Adipocyte (in vitro differentiated cells): ENCODE measurements around the gene TMEM11.

Experiments used
- DNase-seq: peaks from one replicate; pipeline ENCODE4 v3.0.0-alpha.2; 2015; ENCODE audit warnings: low read depth
- H3K27me3 ChIP-seq: replicated peaks from 2 replicates; pipeline ENCODE4 v1.7.0; 2013; ENCODE audit warnings: mild to moderate bottlenecking, low read length, moderate library complexity; ENCODE audit not compliant: control insufficient read depth, insufficient read depth
- H3K36me3 ChIP-seq: 2 replicates; pipeline ENCODE4 v1.7.0; 2013; ENCODE audit warnings: low read length, mild to moderate bottlenecking, moderate library complexity; ENCODE audit not compliant: control insufficient read depth, insufficient read depth, severe bottlenecking
- H3K4me1 ChIP-seq: 2 replicates; pipeline ENCODE4 v1.7.0; 2013; ENCODE audit warnings: mild to moderate bottlenecking, low read length, moderate library complexity; ENCODE audit not compliant: control insufficient read depth, insufficient read depth
- H3K4me3 ChIP-seq: 2 replicates; pipeline ENCODE4 v1.7.0; 2013; ENCODE audit warnings: mild to moderate bottlenecking, low read length, moderate library complexity
- H3K9ac ChIP-seq: 2 replicates; pipeline ENCODE4 v1.7.0; 2013; ENCODE audit warnings: mild to moderate bottlenecking, low read length, moderate library complexity
- H3K9me3 ChIP-seq: 2 replicates; pipeline ENCODE4 v1.7.0; 2013; ENCODE audit warnings: mild to moderate bottlenecking, low read length, moderate library complexity; ENCODE audit not compliant: control insufficient read depth

TMEM11 gene

DNA sequence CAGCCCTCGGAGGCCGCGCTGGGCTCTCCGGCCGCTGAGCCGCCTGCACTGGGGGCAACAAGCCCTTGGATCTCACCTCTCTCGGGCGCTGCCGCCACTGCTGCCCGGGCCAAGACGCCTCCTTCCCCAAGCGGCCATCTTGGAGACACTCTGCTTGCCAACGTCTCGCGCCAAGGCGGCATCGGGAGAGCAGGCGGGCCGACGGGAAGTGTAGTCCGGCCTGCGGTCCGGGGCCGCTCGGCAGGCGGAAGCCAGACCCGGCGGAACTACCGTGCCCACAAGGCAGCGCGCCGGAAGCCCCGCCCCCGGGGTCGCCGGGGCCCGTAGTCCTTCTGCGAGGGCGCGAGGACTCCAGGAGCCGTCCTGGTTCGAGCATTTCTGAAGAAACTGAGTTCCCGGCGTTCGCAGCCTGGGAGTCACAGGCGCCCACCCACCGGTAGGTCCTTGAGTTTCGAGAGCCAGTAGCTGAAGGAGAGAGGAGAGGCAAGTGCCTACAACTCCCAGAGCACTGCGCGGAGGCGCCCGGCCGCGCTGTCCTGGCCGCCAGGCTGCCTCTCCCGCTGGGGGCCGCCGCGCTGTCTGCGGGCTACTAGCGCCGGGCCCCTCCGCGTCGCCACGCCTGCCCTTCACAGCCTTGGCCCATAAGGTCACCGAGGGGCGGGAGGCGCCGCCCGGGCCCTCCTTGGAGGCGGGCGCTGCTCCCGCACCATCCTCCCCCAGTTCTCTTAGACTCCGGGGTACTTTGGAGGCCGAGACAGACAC lies at the start of gene TMEM11:
TMEM11 (minus strand) TSS at position 147 of the 762 bp plus-strand sequence; CDS start at position 138, 9 bp downstream.
- no peaks in the 10 kb centered on the region for H3K27me3 ChIP-seq
- H3K4me3 ChIP-seq = peak within 1 kb of the TSS; percentile 92
- peak within 1 kb of the TSS; percentile 99 for H3K9ac ChIP-seq
- DNase-seq = peak; percentile 98
- H3K36me3 ChIP-seq = peaks cover 15% of the 10 kb centered on the region
- H3K4me1 ChIP-seq = peaks cover 50% of the 10 kb centered on the region
- H3K9me3 ChIP-seq = no peaks in the 10 kb centered on the region

DNA sequence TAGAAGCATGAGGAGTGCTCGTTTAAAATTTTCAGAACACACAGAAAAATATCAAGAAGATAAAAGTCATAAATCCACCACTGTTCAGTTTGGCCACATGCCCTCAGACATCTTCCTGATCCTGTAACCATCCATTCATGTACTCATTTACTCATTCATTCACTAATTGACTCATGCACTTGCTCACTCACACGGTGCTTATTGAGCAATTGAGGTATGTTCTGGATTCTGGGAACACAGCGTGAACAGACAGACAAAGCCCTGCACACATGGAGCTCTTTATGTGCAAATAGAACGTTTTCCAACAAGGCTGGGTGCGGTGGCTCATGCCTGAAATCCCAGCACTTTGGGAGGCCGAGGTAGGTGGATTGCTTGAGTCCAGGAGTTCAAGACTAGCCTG lies 49.4 kb upstream of the TMEM11 start:
- H3K9ac ChIP-seq = no peak overlapping the region
- H3K9me3 ChIP-seq = no peaks in the 10 kb centered on the region
- H3K36me3 ChIP-seq = no peaks in the 10 kb centered on the region
- H3K4me3 ChIP-seq = no peak overlapping the region
- H3K4me1 ChIP-seq = peaks cover 9% of the 10 kb centered on the region
- H3K27me3 ChIP-seq = no peaks in the 10 kb centered on the region
- peak; percentile 35 for DNase-seq

DNA sequence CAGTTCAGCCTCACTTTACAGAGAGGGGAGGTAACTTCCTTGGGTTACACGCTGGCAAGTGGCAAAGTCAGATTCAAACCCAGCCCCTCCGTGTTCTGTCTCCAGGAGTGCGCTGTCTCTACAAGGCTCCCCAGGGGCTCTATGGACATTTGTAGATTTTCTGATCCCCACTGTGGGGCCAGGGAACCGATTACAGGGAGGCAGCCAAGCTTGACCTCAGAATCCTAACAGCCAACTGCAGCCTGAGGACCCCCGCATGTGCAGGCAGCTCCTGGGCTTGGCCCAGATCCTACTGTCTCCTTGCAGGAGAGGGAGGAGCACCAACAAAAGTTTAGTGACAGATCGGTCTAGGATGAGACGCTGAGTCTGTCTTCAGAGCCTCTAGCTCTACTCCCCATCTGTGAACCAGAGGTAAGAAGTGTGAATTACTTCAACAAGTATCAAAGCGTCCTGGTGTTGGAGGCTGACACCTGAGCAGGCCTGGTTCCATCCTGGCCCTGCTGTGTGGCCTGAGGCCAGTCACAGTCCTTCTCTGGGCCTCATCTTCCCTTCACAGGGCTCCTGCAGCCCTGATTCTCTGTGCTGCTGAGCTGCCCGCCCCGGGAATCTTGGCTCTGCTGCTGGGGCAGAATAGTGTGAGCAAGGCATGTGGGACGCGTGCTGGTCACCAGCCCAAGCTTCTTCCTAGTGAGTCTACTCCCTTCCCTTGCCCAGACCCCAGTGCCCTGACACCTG lies 48.5 kb upstream of the TMEM11 start:
- no peak overlapping the region for H3K4me3 ChIP-seq
- no peaks in the 10 kb centered on the region for H3K9me3 ChIP-seq
- DNase-seq = no peak
- no peaks in the 10 kb centered on the region for H3K36me3 ChIP-seq
- H3K27me3 ChIP-seq = no peaks in the 10 kb centered on the region
- H3K4me1 ChIP-seq = peaks cover 9% of the 10 kb centered on the region
- H3K9ac ChIP-seq = no peak overlapping the region

- no peaks in the 10 kb centered on the region for H3K27me3 ChIP-seq
- H3K9me3 ChIP-seq = no peaks in the 10 kb centered on the region
- no peak overlapping the region for H3K9ac ChIP-seq
- peaks cover 12% of the 10 kb centered on the region for H3K4me1 ChIP-seq
- DNase-seq = no peak
- H3K4me3 ChIP-seq = no peak overlapping the region
- no peaks in the 10 kb centered on the region for H3K36me3 ChIP-seq
Measured at GRCh38 chr17:21258593-21258992, 44.6 kb upstream of the TMEM11 start.

- Histone ChIP-seq H3K36me3 (no peaks in the 10 kb centered on the region), H3K9me3 (no peaks in the 10 kb centered on the region), H3K27me3 (no peaks in the 10 kb centered on the region), H3K4me3 (peak overlapping the region; percentile 88), H3K9ac (peak overlapping the region; percentile 91), H3K4me1 (peaks cover 31% of the 10 kb centered on the region)
- no peak for DNase-seq
Measured at GRCh38 chr17:21253646-21254441, 39.9 kb upstream of the TMEM11 start.

DNA sequence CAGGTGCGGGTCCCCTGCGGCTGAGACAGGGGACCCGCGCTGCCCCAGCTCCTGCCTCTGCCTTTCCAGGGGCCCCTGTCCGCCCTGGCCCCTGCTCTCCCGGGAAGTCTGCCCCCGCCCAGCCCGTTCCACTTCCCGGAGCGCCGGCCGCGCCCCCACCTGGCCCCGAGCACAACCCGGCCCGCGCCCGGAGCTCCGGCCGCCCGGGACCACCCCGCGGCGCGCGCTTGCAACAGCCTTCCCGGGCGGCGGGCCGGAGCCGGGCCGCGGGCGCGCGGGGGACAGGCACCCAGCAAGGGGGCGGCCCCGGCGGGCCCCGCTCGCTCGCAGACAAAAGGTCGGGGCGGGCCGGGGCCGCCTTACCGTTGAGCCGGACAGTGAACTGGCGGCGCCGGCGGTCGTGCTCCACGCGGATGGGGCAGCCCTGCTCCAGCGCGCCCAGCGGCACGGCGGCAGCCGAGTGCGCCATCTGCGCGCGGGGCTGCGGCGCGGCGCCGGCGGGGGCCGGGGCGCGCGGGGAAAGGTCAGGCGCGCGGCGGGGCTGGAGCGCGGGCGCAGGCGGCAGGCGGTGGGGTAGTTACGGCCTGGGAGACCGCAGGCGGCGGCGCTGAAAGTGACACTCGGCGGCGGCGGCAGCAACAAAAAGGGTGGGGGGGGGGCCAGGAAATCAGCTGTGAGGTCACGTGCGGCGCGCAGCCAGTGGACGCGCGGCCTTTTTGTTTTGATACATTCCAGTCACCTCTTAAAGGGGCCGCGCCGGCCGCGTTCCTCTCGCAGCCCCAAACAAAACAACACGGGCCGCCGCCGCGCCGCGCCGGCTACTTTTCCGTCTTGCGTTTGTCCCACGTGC lies 39.1 kb upstream of the TMEM11 start, which contains the start of gene NATD1:
NATD1 (minus strand) TSS at position 615 of the 850 bp plus-strand sequence; CDS start at position 469, 146 bp downstream.
- peak; percentile 93 for DNase-seq
- no peaks in the 10 kb centered on the region for H3K27me3 ChIP-seq
- H3K36me3 ChIP-seq = no peaks in the 10 kb centered on the region
- H3K9ac ChIP-seq = peak within 1 kb of the TSS; percentile 91
- no peaks in the 10 kb centered on the region for H3K9me3 ChIP-seq
- H3K4me1 ChIP-seq = peaks cover 31% of the 10 kb centered on the region
- peak within 1 kb of the TSS; percentile 88 for H3K4me3 ChIP-seq

- no peak for DNase-seq
Measured at GRCh38 chr17:21252289-21252795, 38.4 kb upstream of the TMEM11 start.

GRCh38 chr17:21251337-21252010 lies 37.5 kb upstream of the TMEM11 start:
- Histone ChIP-seq H3K36me3 (peaks cover 5% of the 10 kb centered on the region), H3K9ac (peak overlapping the region; percentile 18), H3K4me3 (peak overlapping the region; percentile 88), H3K9me3 (no peaks in the 10 kb centered on the region), H3K4me1 (peaks cover 31% of the 10 kb centered on the region), H3K27me3 (no peaks in the 10 kb centered on the region)
- DNase-seq = no peak

More at GRCh38 chr17:21252289-21252795, 38.4 kb upstream of the TMEM11 start:
- H3K4me1 ChIP-seq = peaks cover 31% of the 10 kb centered on the region
- H3K9me3 ChIP-seq = no peaks in the 10 kb centered on the region
- peaks cover 5% of the 10 kb centered on the region for H3K36me3 ChIP-seq
- H3K4me3 ChIP-seq = peak overlapping the region; percentile 88
- no peaks in the 10 kb centered on the region for H3K27me3 ChIP-seq
- H3K9ac ChIP-seq = peak overlapping the region; percentile 91

- Histone ChIP-seq H3K9me3 (no peaks in the 10 kb centered on the region), H3K36me3 (peaks cover 5% of the 10 kb centered on the region), H3K4me3 (peak overlapping the region; percentile 54), H3K4me1 (peaks cover 31% of the 10 kb centered on the region), H3K27me3 (no peaks in the 10 kb centered on the region), H3K9ac (peak overlapping the region; percentile 18)
- DNase-seq = peak; percentile 32
Measured at GRCh38 chr17:21250854-21251253, 36.9 kb upstream of the TMEM11 start.
